H1 (cell line): ENCODE data around the gene NGFR. TPM values are rescaled to one million over a fixed set of nuclear protein-coding genes. Genes with fewer than 3 reads are reported as not detected.

Experiments used
- CTCF ChIA-PET: fragments of 300-600 bp; sonication (Branson Sonifier 250); formaldehyde crosslinking; loops from one replicate; lab custom pipeline; 2021; ENCODE audit not compliant: partially characterized antibody; lab: Charles Lee
- POLR2A ChIA-PET: fragments of 300-600 bp; sonication (Branson Sonifier 250); formaldehyde crosslinking; loops from one replicate; lab custom pipeline; 2021; ENCODE audit warnings: inconsistent platforms; ENCODE audit not compliant: partially characterized antibody; lab: Charles Lee
- DNase-seq, 2 experiments: peaks; one replicate each; pipeline versions ENCODE4 v3.0.0 to v3.0.0-alpha.2; 2010 to 2022; ENCODE audit warnings: low spot score in 2 of 2, low read depth in 1 of 2, mixed read lengths in 1 of 2
- FAIRE-seq: peaks from 2 replicates; lab custom pipeline; 2011; peaks lifted over from hg19 to GRCh38; lab: Jason Lieb, UNC
- H2AFZ ChIP-seq: 2 replicates; pipeline ENCODE4 v1.8.1; 2012; ENCODE audit warnings: low read length, inconsistent platforms
- H2AK5ac ChIP-seq: 2 replicates; pipeline ENCODE4 v1.6.1; 2013; ENCODE audit warnings: low read depth, low read length
- H2BK120ac ChIP-seq: replicated peaks from 2 replicates; pipeline ENCODE3; 2013; ENCODE audit warnings: low read depth, low read length, inconsistent platforms
- H2BK12ac ChIP-seq: 2 replicates; pipeline ENCODE4 v1.6.1; 2013; ENCODE audit warnings: low read depth, low read length
- H2BK15ac ChIP-seq: 2 replicates; pipeline ENCODE4 v1.6.1; 2013; ENCODE audit warnings: low read length
- H2BK20ac ChIP-seq: 2 replicates; pipeline ENCODE4 v1.6.1; 2013; ENCODE audit warnings: low read length
- H2BK5ac ChIP-seq: 2 replicates; pipeline ENCODE4 v1.6.1; 2013; ENCODE audit warnings: low read depth, low read length
- H3K14ac ChIP-seq: 2 replicates; pipeline ENCODE4 v1.6.1; 2013; ENCODE audit warnings: inconsistent platforms; ENCODE audit not compliant: insufficient read length
- H3K18ac ChIP-seq: 2 replicates; pipeline ENCODE4 v1.6.1; 2013; ENCODE audit warnings: low read length; ENCODE audit errors: extremely low read depth
- H3K23ac ChIP-seq: 2 replicates; pipeline ENCODE4 v1.6.1; 2013; ENCODE audit warnings: inconsistent platforms; ENCODE audit not compliant: insufficient read length
- H3K23me2 ChIP-seq: 2 replicates; pipeline ENCODE4 v1.6.1; 2013; ENCODE audit warnings: low read depth, low read length
- H3K27ac ChIP-seq: 2 replicates; pipeline ENCODE4 v1.6.1; 2011; ENCODE audit warnings: low read depth, low read length, inconsistent platforms
- H3K27me3 ChIP-seq, 4 experiments: replicated peaks in 1 of 4; 1 replicate in 1 of 4; 2 replicates in 3 of 4; pipeline versions ENCODE4 v1.6.1 to v1.8.1; 2011 to 2013; ENCODE audit warnings: low read length in 3 of 4, mild to moderate bottlenecking in 3 of 4, inconsistent platforms in 2 of 4, mixed read lengths in 2 of 4, moderate library complexity in 1 of 4; ENCODE audit not compliant: control insufficient read depth in 3 of 4, insufficient read depth in 3 of 4; ENCODE audit errors: extremely low read depth in 1 of 4
- H3K36me3 ChIP-seq, 4 experiments: 2 replicates each; pipeline versions ENCODE4 v1.6.1 to v1.8.1; 2011 to 2013; ENCODE audit warnings: mild to moderate bottlenecking in 4 of 4, low read length in 3 of 4, moderate library complexity in 2 of 4, control low read depth in 1 of 4, inconsistent platforms in 1 of 4; ENCODE audit not compliant: insufficient read depth in 4 of 4, control insufficient read depth in 2 of 4
- H3K4ac ChIP-seq: replicated peaks from 2 replicates; pipeline ENCODE3; 2013; ENCODE audit warnings: low read length, low read depth, mixed read lengths, inconsistent platforms; ENCODE audit not compliant: insufficient read length
- H3K4me1 ChIP-seq, 4 experiments: replicated peaks in 1 of 4; 1 replicate in 1 of 4; 2 replicates in 3 of 4; pipeline versions ENCODE4 v1.6.1 to v1.8.1; 2011 to 2013; ENCODE audit warnings: low read length in 3 of 4, inconsistent platforms in 2 of 4, mixed read lengths in 1 of 4; ENCODE audit not compliant: insufficient read depth in 4 of 4, control insufficient read depth in 3 of 4
- H3K4me2 ChIP-seq, 2 experiments: 2 replicates each; pipeline versions ENCODE4 v1.6.1 to v1.8.1; 2011 to 2013; ENCODE audit warnings: low read depth in 2 of 2, low read length in 2 of 2, control low read depth in 1 of 2, inconsistent platforms in 1 of 2, mild to moderate bottlenecking in 1 of 2; ENCODE audit not compliant: insufficient read depth in 1 of 2
- H3K4me3 ChIP-seq, 4 experiments: fragments of 200-600, 300-600 bp in 1 of 4; sonication (generic), shearing (Covaris generic), sonication (Bioruptor Twin) in 1 of 4; 2 replicates each; pipeline versions ENCODE4 v1.5.1 to v1.8.1; 2011 to 2016; ENCODE audit warnings: low read length in 4 of 4, low read depth in 3 of 4, control low read depth in 2 of 4, inconsistent platforms in 2 of 4, mild to moderate bottlenecking in 2 of 4, mixed read lengths in 1 of 4, moderate library complexity in 1 of 4; ENCODE audit not compliant: insufficient read depth in 2 of 4; ENCODE audit errors: extremely low read depth in 1 of 4
- H3K56ac ChIP-seq: replicated peaks from 2 replicates; pipeline ENCODE3; 2013; ENCODE audit warnings: low read depth, mild to moderate bottlenecking, mixed read lengths, low read length, inconsistent platforms; ENCODE audit not compliant: insufficient read length
- H3K79me1 ChIP-seq: 2 replicates; pipeline ENCODE4 v1.6.1; 2013; ENCODE audit warnings: low read depth, low read length, control low read depth
- H3K79me2 ChIP-seq, 2 experiments: 2 replicates each; pipeline versions ENCODE4 v1.6.1 to v1.8.1; 2012 to 2013; ENCODE audit warnings: low read length in 2 of 2, mild to moderate bottlenecking in 2 of 2, inconsistent platforms in 1 of 2; ENCODE audit not compliant: insufficient read depth in 2 of 2, control insufficient read depth in 1 of 2
- H3K9ac ChIP-seq, 4 experiments: replicated peaks in 1 of 4; 1 replicate in 1 of 4; 2 replicates in 3 of 4; pipeline versions ENCODE4 v1.6.1 to v1.8.1; 2011 to 2013; ENCODE audit warnings: low read depth in 3 of 4, low read length in 3 of 4, control low read depth in 2 of 4, mild to moderate bottlenecking in 2 of 4, moderate library complexity in 2 of 4, inconsistent platforms in 1 of 4; ENCODE audit errors: extremely low read depth in 1 of 4
- H3K9me3 ChIP-seq, 2 experiments: 2 replicates each; pipeline versions ENCODE4 v1.6.1 to v1.8.1; 2012 to 2013; ENCODE audit warnings: mild to moderate bottlenecking in 2 of 2, moderate library complexity in 2 of 2, control low read depth in 1 of 2, inconsistent platforms in 1 of 2, low read depth in 1 of 2, low read length in 1 of 2, mixed read lengths in 1 of 2; ENCODE audit not compliant: insufficient read depth in 2 of 2
- H4K20me1 ChIP-seq, 2 experiments: replicated peaks in 1 of 2; 2 replicates each; pipeline versions ENCODE3 to v1.8.1; 2011 to 2013; ENCODE audit warnings: inconsistent platforms in 2 of 2, low read length in 2 of 2, mild to moderate bottlenecking in 1 of 2; ENCODE audit not compliant: insufficient read depth in 2 of 2, control insufficient read depth in 1 of 2
- H4K5ac ChIP-seq: 2 replicates; pipeline ENCODE4 v1.6.1; 2013; ENCODE audit warnings: low read length, low read depth, mixed read lengths, inconsistent platforms; ENCODE audit not compliant: insufficient read length
- H4K8ac ChIP-seq: 2 replicates; pipeline ENCODE4 v1.8.0; 2013; ENCODE audit warnings: mild to moderate bottlenecking, moderate library complexity, low read length, inconsistent platforms; ENCODE audit not compliant: insufficient read depth; ENCODE audit errors: extremely low read depth
- H4K91ac ChIP-seq: replicated peaks from 2 replicates; pipeline ENCODE3; 2013; ENCODE audit warnings: low read length, mixed read lengths, inconsistent platforms; ENCODE audit not compliant: insufficient read length
- BRCA1 ChIP-seq: IDR thresholded peaks from 2 replicates; pipeline ENCODE4 v1.6.1; 2012; ENCODE audit warnings: low read depth, low read length, improper control_type of control experiment
- CBX8 ChIP-seq: fragments of 300-800, 300-1000 bp; sonication (generic); IDR thresholded peaks from 2 replicates; pipeline ENCODE4 v1.7.1; 2016; ENCODE audit warnings: low read depth, low read length, borderline replicate concordance
- CHD2 ChIP-seq: IDR thresholded peaks from 2 replicates; pipeline ENCODE4 v1.6.1; 2012; ENCODE audit warnings: low read length, improper control_type of control experiment
- HDAC2 ChIP-seq, 2 experiments: fragments of 300-600 bp in 1 of 2; sonication (generic) in 1 of 2; IDR thresholded peaks; 2 replicates each; pipeline ENCODE4 v1.6.1; 2011 to 2012; ENCODE audit warnings: low read depth in 2 of 2, low read length in 2 of 2, mild to moderate bottlenecking in 2 of 2, moderate library complexity in 2 of 2, borderline replicate concordance in 1 of 2, inconsistent platforms in 1 of 2
- HDAC6 ChIP-seq: IDR thresholded peaks from one replicate; pipeline ENCODE4 v1.7.1; 2012; ENCODE audit warnings: low read depth, mild to moderate bottlenecking, inconsistent platforms, low read length, moderate library complexity
- JUND ChIP-seq: IDR thresholded peaks from 2 replicates; pipeline ENCODE4 v1.6.1; 2011; ENCODE audit warnings: mild to moderate bottlenecking, improper control_type of control experiment, low read length
- NANOG ChIP-seq: IDR thresholded peaks from 2 replicates; pipeline ENCODE4 v1.6.1; 2011; ENCODE audit warnings: low read length, low read depth, mild to moderate bottlenecking, inconsistent platforms; ENCODE audit not compliant: insufficient read depth, poor library complexity, severe bottlenecking
- PHF8 ChIP-seq: fragments of 200-600 bp; sonication (generic); conservative IDR thresholded peaks from 2 replicates; pipeline ENCODE4 v1.7.1; 2012; ENCODE audit warnings: low read depth, mild to moderate bottlenecking, inconsistent platforms, low read length, moderate library complexity
- RNF2 ChIP-seq: fragments of 200-900, 300-1000 bp; sonication (generic); IDR thresholded peaks from 2 replicates; pipeline ENCODE4 v1.7.1; 2016; ENCODE audit warnings: borderline replicate concordance, low read depth, mild to moderate bottlenecking, antibody characterized with exemption, low read length; ENCODE audit not compliant: poor library complexity, severe bottlenecking; ENCODE audit errors: missing control alignments
- SIN3A ChIP-seq, 2 experiments: IDR thresholded peaks in 1 of 2; conservative IDR thresholded peaks in 1 of 2; 2 replicates each; pipeline ENCODE4 v1.6.1; 2011 to 2012; ENCODE audit warnings: low read length in 2 of 2, improper control_type of control experiment in 1 of 2, low read depth in 1 of 2, mild to moderate bottlenecking in 1 of 2
- ZNF274 ChIP-seq: IDR thresholded peaks from 2 replicates; pipeline ENCODE4 v1.7.0; 2012; ENCODE audit warnings: low read length, borderline replicate concordance; ENCODE audit errors: extremely low read depth
- WGBS, 2 experiments: shearing (Covaris generic) in 1 of 2; methylation state at CpG; one replicate each; pipeline versions ENCODE4 v1.1.6 to v1.1.7; 2013 to 2015; ENCODE audit warnings: low lambda C conversion rate in 2 of 2, mixed read lengths in 2 of 2, inconsistent platforms in 1 of 2, low coverage in 1 of 2, missing lambda C conversion rate in 1 of 2; ENCODE audit not compliant: insufficient replicate concordance in 2 of 2, insufficient coverage in 1 of 2, insufficient read length in 1 of 2; ENCODE audit errors: extremely low coverage in 1 of 2, missing lambda C conversion rate in 1 of 2; 5-methylcytosine and 5-hydroxymethylcytosine counted together
- polyA plus RNA-seq, 7 experiments: library from polyadenylated mRNA; depleted of rRNA in 3 of 7; stranded (reverse) in 5 of 7; unstranded in 2 of 7; fragments of >200 nt in 5 of 7; fragments of 200-250 nt in 2 of 7; gene quantifications; 1 replicate in 5 of 7; 2 replicates in 1 of 7; 4 replicates in 1 of 7; pipeline versions ENCODE4 v1.2.1 to v1.2.3, GENCODE V29; 2011 to 2013; ENCODE audit warnings: missing spikeins in 2 of 7, mixed read lengths in 2 of 7
- total RNA-seq: library from RNA; stranded (reverse); fragmentation: NEBNext Ultra II Directional; extraction: Animal tissue kit (Norgen Biotek cat#: 25700); gene quantifications from 2 replicates; pipeline ENCODE4 v1.2.1, GENCODE V29; 2021
- TF ChIP-seq, protein P1 (sequence below): IDR thresholded peaks from 2 replicates; pipeline ENCODE4 v1.6.1; 2012; ENCODE audit warnings: inconsistent platforms

NGFR gene
- total and polyA plus RNA-seq, 2 of the 8 experiments (the other 6 are each of a cell fraction or from before 2014, with no cell fraction given) = 8.1 to 10.3 TPM

DNA sequence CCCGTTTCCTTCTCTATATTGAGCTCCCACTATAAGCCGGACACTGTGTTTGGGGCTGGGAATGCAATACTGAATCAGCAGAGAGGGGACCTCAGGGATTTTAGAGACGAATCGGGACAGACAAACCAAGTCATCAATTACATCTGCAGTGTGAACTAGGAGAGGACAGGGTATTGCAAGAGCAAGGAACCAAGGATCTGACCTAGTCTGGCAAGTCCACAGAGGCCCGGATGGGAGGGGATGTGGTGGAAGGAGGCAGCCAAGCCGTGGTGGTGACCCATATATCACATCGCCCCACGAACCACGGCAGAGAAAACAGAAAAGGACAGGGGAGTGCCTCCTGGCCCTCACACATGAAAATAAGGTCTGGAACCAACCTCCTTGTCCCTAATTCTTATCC, 52.5 kb downstream of the NGFR start:
- no peak overlapping the region for H4K91ac ChIP-seq
- no peak overlapping the region for H2BK15ac ChIP-seq
- no peak overlapping the region for H4K5ac ChIP-seq
- peak overlapping the region; percentile 34; the same call in 1 of the 2 replicates for H2BK20ac ChIP-seq
- H3K4me1 ChIP-seq = peaks cover 0 to 30% (median 17%) of the 10 kb centered on the region in 4 experiments; a peak in 6 of 7 replicates
- no peak overlapping the region for H3K4ac ChIP-seq
- H3K56ac ChIP-seq = no peak overlapping the region
- no peak overlapping the region for H2BK120ac ChIP-seq
- ChIA-PET CTCF (interaction anchor here (1.0 to 16.4 kb wide), 18 partner anchors 9 to 161 kb away, joined by 3 to 228 read pairs (median 8); partner anchors contain the start of gene NGFR), POLR2A (interaction anchor here (0.9 kb wide), 1 partner anchor 140 kb away, joined by 3 read pairs; no protein-coding TSS in a partner anchor)
- 0 out of 2 replicates have a peak overlapping the region, but pooled peaks have one; percentile 68 for H2BK12ac ChIP-seq
- no peak overlapping the region for H3K4me2 ChIP-seq
- H3K79me2 ChIP-seq = no peaks in the 10 kb centered on the region
- H3K4me3 ChIP-seq = no peak overlapping the region
- H3K14ac ChIP-seq = no peak overlapping the region
- no peak for DNase-seq
- H3K27me3 ChIP-seq = no peaks in the 10 kb centered on the region
- FAIRE-seq = no peak
- no peak overlapping the region for H2AK5ac ChIP-seq
- H3K18ac ChIP-seq = peak overlapping the region; percentile 38
- no peaks in the 10 kb centered on the region for H3K36me3 ChIP-seq
- no peaks in the 10 kb centered on the region for H3K79me1 ChIP-seq
- H4K20me1 ChIP-seq = no peaks in the 10 kb centered on the region
- H4K8ac ChIP-seq = no peak overlapping the region
- H3K23ac ChIP-seq = no peak overlapping the region
- no peaks in the 10 kb centered on the region for H3K9me3 ChIP-seq
- no peak overlapping the region for H2AFZ ChIP-seq
- H2BK5ac ChIP-seq = 0 out of 2 replicates have a peak overlapping the region, but pooled peaks have one; percentile 18
- no peak overlapping the region for H3K27ac ChIP-seq
- 90% methylated on average over 9 of the region's 9 CpGs; no CpG with 5 or more reads in 1 of the 2 experiments for WGBS, 2 experiments
- H3K9ac ChIP-seq = no peak overlapping the region
- H3K23me2 ChIP-seq = no peaks in the 10 kb centered on the region
- TF ChIP-seq HDAC6 (no peak), JUND (no peak), ZNF274 (no peak), CBX8 (no peak), PHF8 (no peak), SIN3A (conservative IDR thresholded peaks at IDR 0.05 in 1 of 2, IDR thresholded peaks at IDR 0.05 in 1 of 2; ENCODE audit: low read depth in 1 of 2, low read length in 2 of 2) (no peak), RNF2 (no peak), NANOG (no peak), CHD2 (no peak), BRCA1 (no peak), HDAC2 (IDR thresholded peaks at IDR 0.05; ENCODE audit: borderline replicate concordance in 1 of 2, low read depth in 2 of 2, low read length in 2 of 2) (no peak)
- TF ChIP-seq, protein P1, sequence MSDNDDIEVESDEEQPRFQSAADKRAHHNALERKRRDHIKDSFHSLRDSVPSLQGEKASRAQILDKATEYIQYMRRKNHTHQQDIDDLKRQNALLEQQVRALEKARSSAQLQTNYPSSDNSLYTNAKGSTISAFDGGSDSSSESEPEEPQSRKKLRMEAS = no peak
